IMR-90 (cell line): ENCODE data around the gene OR2H2. TPM values are rescaled to one million over a fixed set of nuclear protein-coding genes. Genes with fewer than 3 reads are reported as not detected.

Experiments
- ATAC-seq: fragments of 200-7000 bp; cut with Tn5 transposase; 2 replicates; pipeline ENCODE4 v1.9.1; 2020; ENCODE audit warnings: low read depth, mild to moderate bottlenecking, moderate library complexity
- BruUV-seq: library from RNA; stranded (reverse); fragments of 400-500 nt; replicated peaks from 2 replicates; lab custom pipeline; 2021; lab: Mats Ljungman, UMichigan
- CTCF ChIA-PET: fragments of 300-600 bp; formaldehyde crosslinking; extraction: SDS; loops from one replicate; lab custom pipeline; 2021; ENCODE audit warnings: antibody characterized with exemption; lab: Yijun Ruan, JAX
- POLR2A ChIA-PET: fragments of 300-600 bp; sonication (Branson Sonifier 250); formaldehyde crosslinking; loops from one replicate; lab custom pipeline; 2022; ENCODE audit warnings: antibody characterized with exemption; ENCODE audit not compliant: unreplicated experiment; lab: Charles Lee
- DNase-seq: peaks from one replicate; pipeline ENCODE4 v3.0.0; 2013
- H2AFZ ChIP-seq: replicated peaks from 2 replicates; pipeline ENCODE3; 2013; ENCODE audit warnings: low read length, mild to moderate bottlenecking; ENCODE audit not compliant: poor library complexity
- H2AK5ac ChIP-seq: 2 replicates; pipeline ENCODE4 v1.6.1; 2013; ENCODE audit warnings: low read depth, low read length, inconsistent platforms
- H2AK9ac ChIP-seq: replicated peaks from 2 replicates; pipeline ENCODE3; 2013; ENCODE audit warnings: mild to moderate bottlenecking, low read depth, low read length, moderate library complexity; ENCODE audit not compliant: poor library complexity
- H2BK120ac ChIP-seq: 2 replicates; pipeline ENCODE4 v1.6.1; 2013; ENCODE audit warnings: low read depth, low read length, inconsistent platforms
- H2BK15ac ChIP-seq: 3 replicates; pipeline ENCODE4 v1.6.1; 2013; ENCODE audit warnings: low read depth, low read length, inconsistent platforms
- H2BK20ac ChIP-seq: 2 replicates; pipeline ENCODE4 v1.6.1; 2013; ENCODE audit warnings: low read depth, mild to moderate bottlenecking, inconsistent platforms, low read length, moderate library complexity
- H2BK5ac ChIP-seq: 2 replicates; pipeline ENCODE4 v1.6.1; 2013; ENCODE audit warnings: mild to moderate bottlenecking, low read depth, low read length, inconsistent platforms; ENCODE audit not compliant: poor library complexity, severe bottlenecking
- H3K14ac ChIP-seq: replicated peaks from 2 replicates; pipeline ENCODE4 v1.6.1; 2013; ENCODE audit warnings: low read depth, low read length, inconsistent platforms
- H3K18ac ChIP-seq: 2 replicates; pipeline ENCODE4 v1.6.1; 2013; ENCODE audit warnings: low read depth, low read length, control low read depth
- H3K23ac ChIP-seq: 2 replicates; pipeline ENCODE4 v1.6.1; 2013; ENCODE audit warnings: low read depth, low read length, inconsistent platforms
- H3K27ac ChIP-seq: 2 replicates; pipeline ENCODE4 v1.5.1; 2013; ENCODE audit warnings: mild to moderate bottlenecking, control low read depth, low read length; ENCODE audit not compliant: insufficient read depth
- H3K27me3 ChIP-seq: 2 replicates; pipeline ENCODE4 v1.6.1; 2013; ENCODE audit warnings: low read length; ENCODE audit not compliant: control insufficient read depth, insufficient read depth
- H3K36me3 ChIP-seq: 2 replicates; pipeline ENCODE4 v1.6.1; 2013; ENCODE audit warnings: low read length, mixed read lengths; ENCODE audit not compliant: control insufficient read depth, insufficient read depth
- H3K4ac ChIP-seq: 2 replicates; pipeline ENCODE4 v1.6.1; 2013; ENCODE audit warnings: low read depth, low read length, inconsistent platforms
- H3K4me1 ChIP-seq: 2 replicates; pipeline ENCODE4 v1.6.1; 2013; ENCODE audit warnings: low read length, mixed read lengths; ENCODE audit not compliant: control insufficient read depth, insufficient read depth
- H3K4me2 ChIP-seq: 2 replicates; pipeline ENCODE4 v1.6.1; 2013; ENCODE audit warnings: low read depth, mild to moderate bottlenecking, control low read depth, low read length, moderate library complexity
- H3K4me3 ChIP-seq: 2 replicates; pipeline ENCODE4 v1.5.1; 2013; ENCODE audit warnings: low read depth, mild to moderate bottlenecking, control low read depth, low read length, moderate library complexity; ENCODE audit not compliant: insufficient read depth
- H3K56ac ChIP-seq: 2 replicates; pipeline ENCODE4 v1.6.1; 2013; ENCODE audit warnings: low read length, inconsistent platforms; ENCODE audit not compliant: insufficient read depth; ENCODE audit errors: extremely low read depth
- H3K79me1 ChIP-seq, 2 experiments: 2 replicates each; pipeline ENCODE4 v1.6.1; 2013; ENCODE audit warnings: low read length in 2 of 2, inconsistent platforms in 1 of 2, low read depth in 1 of 2
- H3K9ac ChIP-seq: 2 replicates; pipeline ENCODE4 v1.6.1; 2013; ENCODE audit warnings: low read depth, low read length, control low read depth
- H3K9me1 ChIP-seq: 2 replicates; pipeline ENCODE4 v1.6.1; 2013; ENCODE audit warnings: low read length, inconsistent platforms; ENCODE audit not compliant: insufficient read depth
- H3K9me3 ChIP-seq: 2 replicates; pipeline ENCODE4 v1.6.1; 2013; ENCODE audit warnings: low read length; ENCODE audit not compliant: control insufficient read depth, insufficient read depth
- H4K20me1 ChIP-seq: 2 replicates; pipeline ENCODE4 v1.6.1; 2013; ENCODE audit warnings: low read length, inconsistent platforms; ENCODE audit not compliant: insufficient read depth
- H4K5ac ChIP-seq: 2 replicates; pipeline ENCODE4 v1.6.1; 2013; ENCODE audit warnings: mild to moderate bottlenecking, low read depth, low read length, control low read depth
- H4K8ac ChIP-seq, 2 experiments: 2 replicates each; pipeline ENCODE4 v1.6.1; 2013; ENCODE audit warnings: low read depth in 2 of 2, low read length in 2 of 2, control low read depth in 1 of 2, inconsistent platforms in 1 of 2
- H4K91ac ChIP-seq: 2 replicates; pipeline ENCODE4 v1.6.1; 2013; ENCODE audit warnings: low read depth, low read length, inconsistent platforms; ENCODE audit not compliant: insufficient read depth
- MAFK ChIP-seq: IDR thresholded peaks from 2 replicates; pipeline ENCODE4 v1.6.1; 2012; ENCODE audit warnings: low read depth, low read length, improper control_type of control experiment
- POLR2A ChIP-seq: IDR thresholded peaks from 2 replicates; pipeline ENCODE4 v1.6.1; 2012; ENCODE audit warnings: mild to moderate bottlenecking, low read depth, low read length
- WGBS, 2 experiments: methylation state at CpG; one replicate each; pipeline versions ENCODE4 v1.1.5 to v1.1.7; 2013; ENCODE audit warnings: missing lambda C conversion rate in 2 of 2; ENCODE audit not compliant: insufficient read length in 1 of 2; ENCODE audit errors: extremely low coverage in 2 of 2; 5-methylcytosine and 5-hydroxymethylcytosine counted together
- dilution Hi-C: fragments of 300-500 bp; cut with HindIII; formaldehyde crosslinking; loops from one replicate; pipeline ENCODE4 v1.14.3; 2018; ENCODE audit warnings: low sequenced_read_pairs; ENCODE audit not compliant: unreplicated experiment
- in situ Hi-C: fragments of 300-500 bp; cut with MboI; formaldehyde crosslinking; loops from 3 replicates; pipeline ENCODE4 v1.14.3; 2019; ENCODE audit warnings: low sequenced_read_pairs, inconsistent platforms, mixed read lengths
- intact Hi-C: fragments of 100-400 bp; cut with micrococcal nuclease; formaldehyde crosslinking; loops from 2 replicates; pipeline ENCODE4 v1.10.0; 2022
- polyA plus RNA-seq, 3 experiments: library from polyadenylated mRNA; depleted of rRNA; stranded (reverse); fragments of >200 nt; gene quantifications; 2 replicates each; pipeline ENCODE4 v1.2.3, GENCODE V29; 2012; ENCODE audit warnings: low replicate concordance in 1 of 3
- total RNA-seq: library from RNA; depleted of rRNA; stranded (reverse); fragments of >200 nt; gene quantifications from 2 replicates; pipeline ENCODE4 v1.2.3, GENCODE V29; 2012

Gene OR2H2
- total and polyA plus RNA-seq, 2 of the 4 experiments (the other 2 are of a cell fraction) = not detected

DNA sequence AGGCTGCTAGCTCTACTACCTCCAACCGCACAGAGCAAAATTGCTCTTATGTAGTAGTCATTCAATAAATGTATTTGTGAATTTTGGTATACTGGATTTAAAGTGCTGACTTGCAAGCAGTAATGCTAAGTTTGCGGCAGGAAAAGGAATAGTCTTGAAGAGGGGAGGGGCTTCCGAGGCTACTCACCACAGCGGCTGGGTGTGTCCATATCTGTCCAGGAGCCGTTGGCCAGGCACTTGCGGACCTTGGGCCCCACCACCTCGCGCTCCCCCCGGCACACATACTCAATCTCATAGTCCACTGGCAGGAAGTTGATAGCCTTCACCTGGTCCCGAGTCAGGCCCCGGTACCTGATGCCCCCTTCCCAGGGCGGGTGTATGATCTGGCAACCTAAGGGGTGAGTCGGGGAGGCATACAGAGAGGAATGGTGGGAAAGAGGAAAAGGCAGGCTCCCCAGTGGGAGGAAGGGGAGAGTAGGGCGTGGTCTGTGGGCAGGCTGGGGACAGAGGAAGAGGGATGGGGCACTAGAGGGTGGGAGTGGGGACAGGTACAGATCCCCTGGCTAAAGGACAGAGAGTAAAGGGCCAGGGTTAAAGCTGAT, 46.4 kb downstream of the OR2H2 start:
- no peak overlapping the region for H3K27ac ChIP-seq
- BruUV-seq = no TSS peak
- no peak overlapping the region for H2BK5ac ChIP-seq
- in situ Hi-C loops = no loop called here
- H2BK15ac ChIP-seq = no peak overlapping the region
- H3K36me3 ChIP-seq = no peaks in the 10 kb centered on the region
- H3K23ac ChIP-seq = peak overlapping the region; percentile 98; the same call in 1 of the 2 replicates
- H4K91ac ChIP-seq = 0 out of 2 replicates have a peak overlapping the region, but pooled peaks have one; percentile 0
- ChIA-PET CTCF (no interaction called here), POLR2A (no interaction called here)
- peak overlapping the region; percentile 20 for H3K4me3 ChIP-seq
- H3K4me2 ChIP-seq = peak overlapping the region; percentile 82
- peak overlapping the region; percentile 38 for H2AK9ac ChIP-seq
- peak overlapping the region; percentile 80 for H2AFZ ChIP-seq
- no peak overlapping the region for H2BK20ac ChIP-seq
- H3K18ac ChIP-seq = no peak overlapping the region
- peaks cover 11% of the 10 kb centered on the region for H3K4me1 ChIP-seq
- H3K79me1 ChIP-seq = peaks cover 16 to 44% of the 10 kb centered on the region in 2 experiments; a peak in 3 of 4 replicates
- peaks cover 4% of the 10 kb centered on the region for H4K20me1 ChIP-seq
- dilution Hi-C loops = no loop called here
- ATAC-seq (no peak), DNase-seq (peak; percentile 34)
- TF ChIP-seq MAFK = peak; percentile 17; the same call in 1 of the 2 replicates
- TF ChIP-seq POLR2A = no peak
- H4K8ac ChIP-seq = peak overlapping the region in 1 of 2 experiments; percentile 62; a peak in 1 of 4 replicates
- WGBS, 2 experiments = no CpG with 5 or more reads among the region's 14 CpGs
- 0 out of 2 replicates have a peak overlapping the region, but pooled peaks have one; percentile 3 for H2BK120ac ChIP-seq
- peak overlapping the region; percentile 16; the same call in 1 of the 2 replicates for H3K9ac ChIP-seq
- 0 out of 2 replicates have a peak overlapping the region, but pooled peaks have one; percentile 48 for H3K14ac ChIP-seq
- H3K56ac ChIP-seq = no peak overlapping the region
- peak overlapping the region; percentile 83 for H2AK5ac ChIP-seq
- intact Hi-C loops = loop anchor here (5.0 kb wide), 2 partner anchors 121 to 1404 kb away; partner anchors contain the start of gene ZSCAN9
- peaks cover 14% of the 10 kb centered on the region for H3K9me1 ChIP-seq
- peak overlapping the region; percentile 48 for H3K4ac ChIP-seq
- H4K5ac ChIP-seq = no peak overlapping the region
- no peaks in the 10 kb centered on the region for H3K27me3 ChIP-seq
- no peaks in the 10 kb centered on the region for H3K9me3 ChIP-seq
